GM12875 (cell line): Measurements from ENCODE around the gene STK24.

Source experiments
- H3K4me3 ChIP-seq: one replicate; pipeline ENCODE4 v1.5.1; 2011; ENCODE audit warnings: low read depth, low read length, control low read depth
- TF ChIP-seq, protein P1 (sequence below): IDR thresholded peaks from 2 replicates; pipeline ENCODE4 v1.5.1; 2011; ENCODE audit warnings: low read depth, mild to moderate bottlenecking, control low read depth, inconsistent platforms, low read length, moderate library complexity, borderline replicate concordance; ENCODE audit not compliant: insufficient read depth

STK24 gene

DNA sequence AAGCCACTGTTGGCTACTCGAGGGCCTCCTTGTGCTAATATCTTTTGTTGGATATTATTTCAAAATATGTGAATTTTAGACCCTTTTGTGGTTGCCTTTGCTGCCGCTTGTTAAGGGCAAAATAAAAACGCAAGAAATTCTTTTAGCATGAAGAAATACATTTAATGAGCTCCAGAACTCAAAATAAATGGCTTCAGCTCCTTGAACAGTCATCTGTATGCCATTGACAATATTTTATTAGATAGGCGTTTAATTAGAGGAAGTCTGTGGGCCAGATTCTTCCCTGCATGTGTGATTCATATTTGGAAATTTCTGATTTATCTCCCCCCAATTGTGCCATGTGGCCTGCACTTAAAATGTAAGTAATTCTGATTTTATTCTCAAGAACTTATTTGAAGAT is 177.2 kb downstream of the STK24 start:
- TF ChIP-seq, protein P1, sequence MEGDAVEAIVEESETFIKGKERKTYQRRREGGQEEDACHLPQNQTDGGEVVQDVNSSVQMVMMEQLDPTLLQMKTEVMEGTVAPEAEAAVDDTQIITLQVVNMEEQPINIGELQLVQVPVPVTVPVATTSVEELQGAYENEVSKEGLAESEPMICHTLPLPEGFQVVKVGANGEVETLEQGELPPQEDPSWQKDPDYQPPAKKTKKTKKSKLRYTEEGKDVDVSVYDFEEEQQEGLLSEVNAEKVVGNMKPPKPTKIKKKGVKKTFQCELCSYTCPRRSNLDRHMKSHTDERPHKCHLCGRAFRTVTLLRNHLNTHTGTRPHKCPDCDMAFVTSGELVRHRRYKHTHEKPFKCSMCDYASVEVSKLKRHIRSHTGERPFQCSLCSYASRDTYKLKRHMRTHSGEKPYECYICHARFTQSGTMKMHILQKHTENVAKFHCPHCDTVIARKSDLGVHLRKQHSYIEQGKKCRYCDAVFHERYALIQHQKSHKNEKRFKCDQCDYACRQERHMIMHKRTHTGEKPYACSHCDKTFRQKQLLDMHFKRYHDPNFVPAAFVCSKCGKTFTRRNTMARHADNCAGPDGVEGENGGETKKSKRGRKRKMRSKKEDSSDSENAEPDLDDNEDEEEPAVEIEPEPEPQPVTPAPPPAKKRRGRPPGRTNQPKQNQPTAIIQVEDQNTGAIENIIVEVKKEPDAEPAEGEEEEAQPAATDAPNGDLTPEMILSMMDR: no peak
- no peak overlapping the region for H3K4me3 ChIP-seq

DNA sequence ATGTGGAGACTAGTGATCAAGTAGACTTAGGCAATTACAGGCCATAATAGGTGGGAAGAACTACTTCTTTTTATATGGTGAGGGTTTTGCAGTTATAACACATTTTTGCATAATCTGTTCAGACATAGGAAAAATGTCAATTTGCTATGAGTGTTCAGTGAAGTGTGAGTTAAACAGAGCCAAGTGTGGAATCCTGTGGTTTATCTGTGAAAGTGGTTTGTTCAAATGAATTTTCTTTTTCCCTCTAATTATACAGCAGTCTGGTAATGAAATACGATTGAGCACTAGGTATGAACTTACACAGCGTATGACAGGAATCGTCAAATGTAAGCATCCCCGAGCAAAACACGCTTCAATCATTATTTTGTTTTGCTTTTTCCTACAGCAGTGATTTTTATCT is 178.3 kb downstream of the STK24 start:
- no peak overlapping the region for H3K4me3 ChIP-seq
- TF ChIP-seq, protein P1: no peak

DNA sequence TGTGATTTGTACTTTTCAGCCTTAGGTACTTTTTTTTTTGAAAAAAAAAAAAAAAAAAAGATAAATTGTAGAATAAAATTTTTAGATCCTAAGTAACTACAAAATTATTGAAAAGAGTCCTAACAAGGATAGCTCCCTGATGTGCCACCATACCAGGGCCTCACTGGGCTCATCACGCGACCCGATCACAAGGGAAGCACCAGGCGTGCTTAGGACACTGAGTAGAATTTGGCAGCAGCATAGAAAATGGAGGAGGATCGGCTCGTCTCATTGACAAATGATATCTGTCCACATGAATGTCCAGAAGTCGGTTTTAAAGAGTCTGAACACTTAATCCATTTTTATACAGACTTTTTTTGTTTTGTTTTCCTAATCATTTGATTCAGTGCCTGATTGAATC is 179.0 kb downstream of the STK24 start:
- no peak overlapping the region for H3K4me3 ChIP-seq
- TF ChIP-seq, protein P1: no peak

DNA sequence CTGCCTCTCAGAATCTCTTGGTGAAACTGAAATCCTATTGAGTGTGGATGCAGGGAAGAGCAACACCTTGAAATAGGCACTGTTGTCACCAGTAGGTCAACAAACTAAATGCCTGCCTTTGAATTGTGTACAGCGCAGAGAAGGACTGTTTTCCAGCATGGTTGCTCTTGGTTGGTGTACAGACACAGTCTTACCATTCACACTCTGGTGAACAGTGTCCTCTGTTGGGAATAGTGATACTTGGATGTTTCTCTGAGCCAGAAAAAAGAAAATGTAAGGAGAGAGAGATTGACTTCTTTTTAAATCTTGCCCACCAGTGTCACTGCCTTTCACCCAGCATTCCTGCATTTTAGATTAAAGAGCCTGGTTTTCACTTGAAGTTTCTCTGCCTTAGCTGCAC is 179.7 kb downstream of the STK24 start:
- TF ChIP-seq, protein P1: no peak
- no peak overlapping the region for H3K4me3 ChIP-seq

DNA sequence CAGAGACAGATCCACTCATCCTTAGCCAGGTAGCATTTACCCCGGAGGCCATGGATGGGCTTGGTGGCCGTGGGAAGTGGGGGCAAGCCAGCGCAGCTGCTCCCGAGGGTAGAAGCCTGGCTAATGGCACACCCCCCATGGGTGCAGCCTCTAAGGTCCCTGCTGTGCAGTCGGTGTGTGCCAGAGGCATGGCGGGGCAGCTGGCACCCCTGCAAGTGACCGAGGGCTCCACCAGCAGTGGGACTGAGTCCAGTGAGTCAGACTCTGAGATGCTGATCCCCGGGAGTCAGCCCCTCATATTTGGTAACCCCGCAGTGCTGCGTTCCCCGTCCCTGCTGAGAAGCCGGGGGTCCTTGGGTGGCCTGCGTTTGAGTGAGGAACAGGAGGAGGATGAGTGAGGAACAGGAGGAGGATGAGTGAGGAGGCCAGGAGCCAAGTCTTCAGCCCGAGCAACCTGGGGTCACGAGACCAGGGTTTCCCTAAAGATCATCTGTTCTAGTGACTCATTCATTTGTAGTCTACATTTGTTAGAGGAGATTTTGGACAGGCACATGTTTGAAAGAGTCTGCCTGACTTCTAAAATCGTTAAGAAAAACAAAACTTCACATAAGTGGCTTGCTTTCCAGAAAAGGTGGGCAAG is 180.7 kb downstream of the STK24 start:
- H3K4me3 ChIP-seq: no peak overlapping the region
- TF ChIP-seq, protein P1: no peak
